Fibroblast of lung (primary cell): Measurements from ENCODE around the gene RAB11FIP3. TPM values are rescaled to one million over a fixed set of nuclear protein-coding genes. Genes with fewer than 3 reads are reported as not detected.

Source experiments
- DNase-seq, 2 donors: peaks; one replicate each; pipeline versions ENCODE4 v3.0.0 to v3.0.0-alpha.2; 2010; ENCODE audit warnings: low read depth in 2 of 2
- H2AFZ ChIP-seq: 2 replicates; pipeline ENCODE4 v1.5.1; 2012; ENCODE audit warnings: low read length, control low read depth, inconsistent platforms
- H3K27ac ChIP-seq: 2 replicates; pipeline ENCODE4 v1.5.1; 2011; ENCODE audit warnings: low read length, control low read depth; ENCODE audit not compliant: insufficient read depth
- H3K27me3 ChIP-seq: 2 replicates; pipeline ENCODE4 v1.5.1; 2011; ENCODE audit warnings: mild to moderate bottlenecking, low read length; ENCODE audit not compliant: control insufficient read depth, insufficient read depth
- H3K36me3 ChIP-seq: 2 replicates; pipeline ENCODE4 v1.5.1; 2011; ENCODE audit warnings: low read length; ENCODE audit not compliant: control insufficient read depth, insufficient read depth
- H3K4me1 ChIP-seq: 2 replicates; pipeline ENCODE4 v1.5.1; 2011; ENCODE audit warnings: low read length; ENCODE audit not compliant: control insufficient read depth, insufficient read depth; ENCODE audit errors: extremely low read depth
- H3K4me2 ChIP-seq: 2 replicates; pipeline ENCODE4 v1.5.1; 2011; ENCODE audit warnings: low read length, control low read depth; ENCODE audit not compliant: insufficient read depth; ENCODE audit errors: extremely low read depth
- H3K4me3 ChIP-seq, 4 experiments: fragments of 200-600 bp in 1 of 4; sonication (generic) in 1 of 4; replicated peaks in 1 of 4; 2 replicates each; pipeline ENCODE4 v1.5.1; 2011 to 2016; ENCODE audit warnings: low read length in 4 of 4, low read depth in 3 of 4, mild to moderate bottlenecking in 3 of 4, control low read depth in 2 of 4, inconsistent platforms in 1 of 4, mixed read lengths in 1 of 4; ENCODE audit not compliant: insufficient read depth in 1 of 4; ENCODE audit errors: control extremely low read depth in 1 of 4
- H3K79me2 ChIP-seq: 2 replicates; pipeline ENCODE4 v1.5.1; 2012; ENCODE audit warnings: mild to moderate bottlenecking, low read length, inconsistent platforms; ENCODE audit not compliant: control insufficient read depth, insufficient read depth
- H3K9ac ChIP-seq: 2 replicates; pipeline ENCODE4 v1.5.1; 2011; ENCODE audit warnings: mild to moderate bottlenecking, low read length, control low read depth; ENCODE audit not compliant: insufficient read depth
- H3K9me3 ChIP-seq: 2 replicates; pipeline ENCODE4 v1.5.1; 2012; ENCODE audit warnings: low read depth, low read length; ENCODE audit not compliant: control insufficient read depth, insufficient read depth
- H4K20me1 ChIP-seq: 2 replicates; pipeline ENCODE4 v1.5.1; 2011; ENCODE audit warnings: low read length; ENCODE audit not compliant: control insufficient read depth, insufficient read depth; ENCODE audit errors: extremely low read depth
- EZH2 ChIP-seq: IDR thresholded peaks from 2 replicates; pipeline ENCODE4 v1.5.1; 2012; ENCODE audit warnings: low read length, control low read depth, mild to moderate bottlenecking; ENCODE audit errors: missing control alignments
- polyA plus RNA-seq, 2 donors: library from polyadenylated mRNA; depleted of rRNA in 1 of 2; stranded (reverse) in 1 of 2; unstranded in 1 of 2; fragments of >200 nt; gene quantifications; 2 replicates each; pipeline ENCODE4 v1.2.1, GENCODE V29; 2011 to 2012; ENCODE audit warnings: missing spikeins in 1 of 2
- total RNA-seq: library from RNA; depleted of rRNA; stranded (reverse); fragments of >200 nt; gene quantifications from 2 replicates; pipeline ENCODE4 v1.2.1, GENCODE V29; 2014
- TF ChIP-seq, protein P1 (sequence below), 2 donors: IDR thresholded peaks in 1 of 2; conservative IDR thresholded peaks in 1 of 2; 1 replicate in 1 of 2; 2 replicates in 1 of 2; pipeline ENCODE4 v1.5.1; 2011 to 2012; ENCODE audit warnings: low read length in 2 of 2, control low read depth in 1 of 2, inconsistent platforms in 1 of 2, low read depth in 1 of 2, mild to moderate bottlenecking in 1 of 2

Gene RAB11FIP3
- total and polyA plus RNA-seq, 2 donors (not counting 1 experiment from before 2014, with no cell fraction given): 7.3 to 22.1 TPM

DNA sequence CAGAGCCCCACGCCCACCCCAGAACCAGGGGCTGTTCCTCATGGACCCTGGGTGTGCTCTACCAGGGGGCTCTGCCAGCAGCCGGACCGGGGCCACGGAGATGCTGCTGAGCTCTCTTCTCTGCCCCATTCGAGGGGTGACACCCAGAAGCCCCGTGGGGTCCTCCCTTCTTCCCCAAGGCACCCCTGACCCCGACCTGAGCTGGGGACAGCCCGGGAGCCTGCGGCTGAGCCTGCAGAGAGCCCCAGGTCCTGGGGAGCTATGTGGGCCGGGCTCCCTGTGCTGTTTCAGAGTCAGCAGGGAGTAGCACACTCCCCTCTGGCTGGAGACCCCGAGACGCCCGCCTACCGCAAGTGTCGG, 133.6 kb downstream of the RAB11FIP3 start:
- Histone ChIP-seq H3K9me3 (no peaks in the 10 kb centered on the region), H3K4me1 (no peaks in the 10 kb centered on the region), H4K20me1 (no peaks in the 10 kb centered on the region), H3K9ac (no peak overlapping the region), H2AFZ (no peak overlapping the region), H3K27me3 (peaks cover 19% of the 10 kb centered on the region), H3K27ac (no peak overlapping the region), H3K79me2 (no peaks in the 10 kb centered on the region), H3K36me3 (no peaks in the 10 kb centered on the region), H3K4me3 (no peak overlapping the region), H3K4me2 (no peak overlapping the region)
- no peak for TF ChIP-seq EZH2
- TF ChIP-seq, protein P1, sequence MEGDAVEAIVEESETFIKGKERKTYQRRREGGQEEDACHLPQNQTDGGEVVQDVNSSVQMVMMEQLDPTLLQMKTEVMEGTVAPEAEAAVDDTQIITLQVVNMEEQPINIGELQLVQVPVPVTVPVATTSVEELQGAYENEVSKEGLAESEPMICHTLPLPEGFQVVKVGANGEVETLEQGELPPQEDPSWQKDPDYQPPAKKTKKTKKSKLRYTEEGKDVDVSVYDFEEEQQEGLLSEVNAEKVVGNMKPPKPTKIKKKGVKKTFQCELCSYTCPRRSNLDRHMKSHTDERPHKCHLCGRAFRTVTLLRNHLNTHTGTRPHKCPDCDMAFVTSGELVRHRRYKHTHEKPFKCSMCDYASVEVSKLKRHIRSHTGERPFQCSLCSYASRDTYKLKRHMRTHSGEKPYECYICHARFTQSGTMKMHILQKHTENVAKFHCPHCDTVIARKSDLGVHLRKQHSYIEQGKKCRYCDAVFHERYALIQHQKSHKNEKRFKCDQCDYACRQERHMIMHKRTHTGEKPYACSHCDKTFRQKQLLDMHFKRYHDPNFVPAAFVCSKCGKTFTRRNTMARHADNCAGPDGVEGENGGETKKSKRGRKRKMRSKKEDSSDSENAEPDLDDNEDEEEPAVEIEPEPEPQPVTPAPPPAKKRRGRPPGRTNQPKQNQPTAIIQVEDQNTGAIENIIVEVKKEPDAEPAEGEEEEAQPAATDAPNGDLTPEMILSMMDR (conservative IDR thresholded peaks at IDR 0.05 in 1 of 2, IDR thresholded peaks at IDR 0.05 in 1 of 2; ENCODE audit: low read depth in 1 of 2, low read length in 2 of 2): no peak
- no peak for DNase-seq

DNA sequence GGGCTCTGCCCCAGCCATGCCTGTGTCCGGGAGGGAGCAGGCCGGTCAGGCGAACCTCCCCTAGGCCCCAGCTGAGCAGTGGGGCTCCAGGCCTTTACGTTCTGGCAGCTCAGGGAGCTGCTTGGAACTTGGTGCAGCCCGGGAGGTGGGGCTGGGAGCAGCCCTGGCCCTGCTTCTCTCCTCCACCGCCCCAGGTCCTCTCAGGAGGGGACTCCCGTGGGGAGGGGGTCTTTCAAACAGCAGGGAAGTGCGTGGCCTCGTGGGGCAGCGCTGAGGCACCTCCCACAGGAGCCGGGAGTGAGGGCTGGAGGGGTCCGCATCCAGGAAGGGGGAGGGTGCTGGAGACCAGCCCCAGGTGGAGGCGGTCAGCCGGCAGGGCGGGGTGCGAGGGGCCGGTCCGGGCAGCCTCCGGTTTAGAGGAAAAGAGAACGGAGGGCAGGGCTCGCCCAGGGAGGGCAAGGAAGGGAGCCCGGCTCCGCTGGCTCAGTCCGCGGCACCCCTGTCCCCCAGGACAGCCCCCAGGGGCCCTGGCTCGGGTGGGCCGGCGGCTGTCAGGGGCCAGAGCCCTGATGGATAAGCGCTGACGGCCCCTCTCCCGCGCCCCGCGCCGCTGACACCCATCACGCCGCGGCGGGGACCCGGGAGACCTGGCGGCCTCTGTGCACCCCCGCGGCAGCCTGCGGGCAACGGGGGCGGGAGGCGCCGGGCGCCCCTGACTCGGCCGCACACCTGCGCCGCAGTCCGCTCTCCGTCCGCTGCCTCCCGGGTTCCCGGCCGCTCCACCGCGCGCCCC, 134.2 kb downstream of the RAB11FIP3 start:
- DNase-seq: no peak
- H3K9ac ChIP-seq: no peak overlapping the region
- TF ChIP-seq, protein P1 (conservative IDR thresholded peaks at IDR 0.05 in 1 of 2, IDR thresholded peaks at IDR 0.05 in 1 of 2; ENCODE audit: low read depth in 1 of 2, low read length in 2 of 2): no peak
- peak; percentile 97 for TF ChIP-seq EZH2
- no peak overlapping the region for H3K4me2 ChIP-seq
- no peak overlapping the region for H3K4me3 ChIP-seq
- no peaks in the 10 kb centered on the region for H3K79me2 ChIP-seq
- H2AFZ ChIP-seq: no peak overlapping the region
- no peaks in the 10 kb centered on the region for H3K36me3 ChIP-seq
- H3K27ac ChIP-seq: no peak overlapping the region
- peaks cover 19% of the 10 kb centered on the region for H3K27me3 ChIP-seq
- H3K4me1 ChIP-seq: no peaks in the 10 kb centered on the region
- H3K9me3 ChIP-seq: no peaks in the 10 kb centered on the region
- H4K20me1 ChIP-seq: no peaks in the 10 kb centered on the region

DNA sequence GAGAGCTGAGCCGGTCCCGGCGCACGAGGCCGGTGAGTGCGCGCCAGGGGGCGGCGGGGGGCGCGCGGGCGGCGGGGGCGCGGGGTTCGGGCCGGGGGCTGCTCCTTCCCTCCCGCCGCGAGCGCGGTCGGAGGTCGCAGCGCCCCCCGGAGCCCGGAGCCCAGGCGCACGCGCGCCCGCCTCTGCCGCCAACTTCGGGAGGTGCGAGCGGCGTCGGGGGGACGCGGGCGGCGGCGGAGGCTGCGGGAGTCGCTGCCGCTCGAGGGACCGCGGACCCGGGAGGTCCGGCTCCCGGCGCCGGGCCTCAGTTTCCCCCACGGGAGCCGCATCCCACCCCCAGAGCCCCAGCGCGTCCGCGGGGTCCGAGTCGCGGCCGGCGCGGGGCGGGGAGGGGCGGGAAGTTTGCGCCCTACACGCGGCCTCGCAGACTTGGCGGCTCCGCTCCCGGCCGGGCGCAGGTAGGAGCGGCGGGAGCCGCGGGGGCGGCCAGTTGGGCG, 134.8 kb downstream of the RAB11FIP3 start, which contains the start of gene PRR35:
TSS of gene PRR35 (plus strand) at position 191 of the 497 bp plus-strand sequence. CDS start 2,901 bp downstream, outside the sequence.
- Histone ChIP-seq H3K9me3 (no peaks in the 10 kb centered on the region), H3K9ac (no peak within 1 kb of the TSS), H3K27me3 (peaks cover 19% of the 10 kb centered on the region), H3K4me2 (no peak within 1 kb of the TSS), H3K4me3 (no peak within 1 kb of the TSS), H3K36me3 (no peaks in the 10 kb centered on the region), H3K79me2 (no peaks in the 10 kb centered on the region), H2AFZ (no peak within 1 kb of the TSS), H3K4me1 (no peaks in the 10 kb centered on the region), H4K20me1 (no peaks in the 10 kb centered on the region), H3K27ac (no peak within 1 kb of the TSS)
- no peak for DNase-seq
- no peak for TF ChIP-seq EZH2
- TF ChIP-seq, protein P1 (conservative IDR thresholded peaks at IDR 0.05 in 1 of 2, IDR thresholded peaks at IDR 0.05 in 1 of 2; ENCODE audit: low read depth in 1 of 2, low read length in 2 of 2): no peak
